K562 (cell line): ENCODE data around the gene DLGAP3. TPM values are rescaled to one million over a fixed set of nuclear protein-coding genes. Genes with fewer than 3 reads are reported as not detected.
A peak's percentile ranks its signal among the peaks of the same experiment; 100 is the strongest.

Source experiments
- BACH1 ChIP-seq: fragments of 200-800 bp; sonication (Bioruptor generic); IDR thresholded peaks from 2 replicates; pipeline ENCODE4 v1.6.1; 2016; ENCODE audit warnings: missing genetic modification characterization, missing compliant biosample characterization
- BRF1 ChIP-seq: IDR thresholded peaks from 3 replicates; pipeline ENCODE4 v1.6.1; 2011; ENCODE audit warnings: borderline replicate concordance, mild to moderate bottlenecking; ENCODE audit not compliant: insufficient read length; ENCODE audit errors: extremely low read depth
- CCAR2 ChIP-seq: fragments of 200-400 bp; formaldehyde crosslinking; IDR thresholded peaks from 2 replicates; pipeline ENCODE4 v1.6.1; 2017; ENCODE audit warnings: mild to moderate bottlenecking, low read depth, low read length
- CEBPG ChIP-seq, 3 experiments: fragments of 200-800 bp in 1 of 3; sonication (Bioruptor generic) in 1 of 3; sonication (generic) in 1 of 3; formaldehyde crosslinking in 1 of 3; IDR thresholded peaks in 2 of 3; conservative IDR thresholded peaks in 1 of 3; 2 replicates each; pipeline versions ENCODE4 v1.6.1 to v1.8.0; 2016 to 2022; ENCODE audit warnings: missing compliant biosample characterization in 2 of 3, missing genetic modification characterization in 2 of 3, mild to moderate bottlenecking in 1 of 3, missing genetic modification reagents in 1 of 3
- CREB5 ChIP-seq: fragments of 250-450 bp; sonication (Bioruptor Pico); IDR thresholded peaks from 2 replicates; pipeline ENCODE4 v1.5.0; 2020; ENCODE audit warnings: mild to moderate bottlenecking
- ELF2 ChIP-seq: fragments of 250-450 bp; sonication (Bioruptor Pico); IDR thresholded peaks from 2 replicates; pipeline ENCODE4 v1.5.0; 2021; ENCODE audit warnings: mild to moderate bottlenecking
- ETS1 ChIP-seq: conservative IDR thresholded peaks from 2 replicates; pipeline ENCODE4 v1.6.1; 2011; ENCODE audit warnings: low read depth, mild to moderate bottlenecking, low read length; ENCODE audit not compliant: control insufficient read depth
- FOXJ3 ChIP-seq: sonication (generic); formaldehyde crosslinking; IDR thresholded peaks from 2 replicates; pipeline ENCODE4 v1.4.0; 2020; ENCODE audit warnings: mild to moderate bottlenecking, missing genetic modification reagents
- HINFP ChIP-seq: fragments of 450-650 bp; conservative IDR thresholded peaks from 2 replicates; pipeline ENCODE4 v1.6.1; 2016; ENCODE audit warnings: missing genetic modification characterization, low read depth, mild to moderate bottlenecking, control low read depth, missing compliant biosample characterization
- ILF3 ChIP-seq: fragments of 450-650 bp; IDR thresholded peaks from 2 replicates; pipeline ENCODE4 v1.6.1; 2018; ENCODE audit warnings: antibody characterized with exemption, mild to moderate bottlenecking, moderate library complexity, borderline replicate concordance
- IRF9 ChIP-seq: fragments of 450-650 bp; IDR thresholded peaks from 2 replicates; pipeline ENCODE4 v1.6.1; 2016; ENCODE audit warnings: missing biosample characterization, missing genetic modification characterization
- MCM2 ChIP-seq: fragments of 450-650 bp; IDR thresholded peaks from 2 replicates; pipeline ENCODE4 v1.6.1; 2017; ENCODE audit warnings: low read depth, mild to moderate bottlenecking
- PHF20 ChIP-seq: fragments of 450-650 bp; IDR thresholded peaks from 2 replicates; pipeline ENCODE4 v1.6.1; 2018; ENCODE audit not compliant: partially characterized antibody
- POLR2B ChIP-seq: fragments of 450-650 bp; IDR thresholded peaks from 2 replicates; pipeline ENCODE4 v1.6.1; 2018; ENCODE audit warnings: low read depth; ENCODE audit not compliant: partially characterized antibody
- SLC30A9 ChIP-seq: fragments of 250-450 bp; sonication (Bioruptor Pico); IDR thresholded peaks from 2 replicates; pipeline ENCODE4 v1.8.0; 2022; ENCODE audit warnings: mild to moderate bottlenecking, moderate library complexity
- TBP ChIP-seq: optimal IDR thresholded peaks from 2 replicates; pipeline ENCODE3; 2011; ENCODE audit warnings: low read depth, low read length, improper control_type of control experiment
- TOE1 ChIP-seq, 2 experiments: fragments of 450-650 bp in 1 of 2; sonication (generic) in 1 of 2; formaldehyde crosslinking in 1 of 2; IDR thresholded peaks; 2 replicates each; pipeline versions ENCODE4 v1.7.1 to v1.8.0; 2016 to 2022; ENCODE audit warnings: borderline replicate concordance in 2 of 2, mild to moderate bottlenecking in 2 of 2, antibody characterized with exemption in 1 of 2, inconsistent platforms in 1 of 2, low read depth in 1 of 2, missing genetic modification reagents in 1 of 2, moderate library complexity in 1 of 2
- TRIM24 ChIP-seq, 2 experiments: fragments of 450-650 bp; IDR thresholded peaks; 2 replicates each; pipeline ENCODE4 v1.6.1; 2016
- ZNF316 ChIP-seq: fragments of 450-650 bp; IDR thresholded peaks from 2 replicates; pipeline ENCODE4 v1.6.1; 2016
- ZNF561 ChIP-seq: fragments of 450-650 bp; formaldehyde crosslinking; conservative IDR thresholded peaks from 2 replicates; pipeline ENCODE4 v1.4.0; 2020; ENCODE audit warnings: mild to moderate bottlenecking, moderate library complexity
- ZNF644 ChIP-seq: fragments of 200-800 bp; sonication (Bioruptor generic); IDR thresholded peaks from 2 replicates; pipeline ENCODE4 v1.6.1; 2016; ENCODE audit warnings: low read depth, missing genetic modification characterization, missing compliant biosample characterization
- ZSCAN29 ChIP-seq: fragments of 450-650 bp; IDR thresholded peaks from 2 replicates; pipeline ENCODE4 v1.6.1; 2017
- polyA plus RNA-seq, 8 experiments: library from polyadenylated mRNA; depleted of rRNA in 4 of 8; stranded (reverse) in 5 of 8; unstranded in 3 of 8; fragments of >200 nt; fragmentation: Nextera tagmentation in 2 of 8; fragmentation: Illumina TruSeq in 1 of 8; extraction: Ambion mirVana in 2 of 8; extraction: Trizol in 1 of 8; gene quantifications; 2 replicates each; pipeline versions ENCODE4 v1.2.1 to v1.2.3, GENCODE V29; 2011 to 2014; ENCODE audit warnings: inconsistent platforms in 1 of 8, missing spikeins in 1 of 8
- total RNA-seq, 7 experiments: library from RNA; depleted of rRNA in 6 of 7; stranded (reverse); fragments of >200 nt in 6 of 7; fragmentation: Illumina TruSeq in 2 of 7; extraction: Trizol in 2 of 7; gene quantifications; 2 replicates each; pipeline versions ENCODE4 v1.2.1 to v1.2.3, GENCODE V29; 2011 to 2021; ENCODE audit warnings: low replicate concordance in 1 of 7

DLGAP3 gene
- total and polyA plus RNA-seq, 9 of the 15 experiments (the other 6 are each of a cell fraction or from before 2014, with no cell fraction given), result 0.01 to 0.16 (median 0.07) TPM; not detected in 6

- TF ChIP-seq POLR2B, result no peak
- no peak for TF ChIP-seq BRF1
- TF ChIP-seq FOXJ3 (CRISPR knock-in tag), result no peak
- TF ChIP-seq MCM2, result no peak
- TF ChIP-seq ZNF561 (CRISPR knock-in tag), result no peak
- TF ChIP-seq TRIM24 (IDR thresholded peaks at IDR 0.05), result peak; percentile 98 to 99
- no peak for TF ChIP-seq CREB5
- peak; percentile 70 for TF ChIP-seq BACH1
- no peak; the same call in 1 of the 2 replicates for TF ChIP-seq IRF9 (tag)
- no peak for TF ChIP-seq ELF2
- TF ChIP-seq CCAR2, result no peak
- no peak for TF ChIP-seq SLC30A9 (CRISPR knock-in tag)
- no peak for TF ChIP-seq TBP
- no peak for TF ChIP-seq CEBPG (CRISPR knock-in tag; IDR thresholded peaks at IDR 0.05)
- no peak for TF ChIP-seq CEBPG (tag; conservative IDR thresholded peaks at IDR 0.05 in 1 of 2, IDR thresholded peaks at IDR 0.05 in 1 of 2)
- no peak for TF ChIP-seq ZNF316
- no peak for TF ChIP-seq PHF20
- TF ChIP-seq ETS1, result peak; percentile 83; the same call in 1 of the 2 replicates
- TF ChIP-seq HINFP (tag), result no peak
- no peak for TF ChIP-seq ILF3
- peak; percentile 94 for TF ChIP-seq ZNF644 (tag)
- TF ChIP-seq TOE1 (IDR thresholded peaks at IDR 0.05; ENCODE audit: borderline replicate concordance), result 0 out of 2 replicates have a peak, but pooled peaks have one; percentile 48
- TF ChIP-seq TOE1 (CRISPR knock-in tag; IDR thresholded peaks at IDR 0.05; ENCODE audit: borderline replicate concordance, low read depth), result 0 out of 2 replicates have a peak, but pooled peaks have one; percentile 83
- peak; percentile 13; the same call in 1 of the 2 replicates for TF ChIP-seq ZSCAN29
Measured at GRCh38 chr1:34843392-34844251, 85.8 kb downstream of the DLGAP3 start (continued).
